AG04450 (cell line): ENCODE data around the gene ARNT2. TPM values are rescaled to one million over a fixed set of nuclear protein-coding genes. Genes with fewer than 3 reads are reported as not detected.

Experiments
- CTCF ChIA-PET: fragments of 300-600, 350-600 bp; formaldehyde crosslinking; extraction: SDS; loops from one replicate; lab custom pipeline; 2022; ENCODE audit warnings: antibody characterized with exemption, inconsistent platforms; lab: Charles Lee
- POLR2A ChIA-PET: fragments of 350-600 bp; formaldehyde crosslinking; extraction: SDS; loops from one replicate; lab custom pipeline; 2021; ENCODE audit warnings: antibody characterized with exemption, inconsistent platforms; lab: Yijun Ruan, JAX
- DNase-seq: peaks from one replicate; pipeline ENCODE4 v3.0.0-alpha.2; 2011; ENCODE audit warnings: low read depth, low spot score
- H3K27ac ChIP-seq: one replicate; pipeline ENCODE4 v1.5.1; 2012; ENCODE audit warnings: low read depth, low read length, control low read depth
- H3K27me3 ChIP-seq: one replicate; pipeline ENCODE4 v1.6.0; 2012; ENCODE audit warnings: low read length; ENCODE audit not compliant: control insufficient read depth, insufficient read depth
- H3K4me3 ChIP-seq: 2 replicates; pipeline ENCODE4 v1.5.1; 2011; ENCODE audit warnings: mild to moderate bottlenecking, low read depth, low read length, control low read depth
- H3K9me3 ChIP-seq: 2 replicates; pipeline ENCODE4 v1.5.1; 2012; ENCODE audit warnings: low read length; ENCODE audit not compliant: control insufficient read depth, insufficient read depth
- polyA plus RNA-seq: library from polyadenylated mRNA; depleted of rRNA; stranded (reverse); fragments of >200 nt; gene quantifications from 2 replicates; pipeline ENCODE4 v1.2.3, GENCODE V29; 2011
- TF ChIP-seq, protein P1 (sequence below): IDR thresholded peaks from 2 replicates; pipeline ENCODE4 v1.5.1; 2011; ENCODE audit warnings: low read depth, low read length, control low read depth, inconsistent platforms

ARNT2 gene
- polyA plus RNA-seq, 1 experiment, result 36.8 TPM

DNA sequence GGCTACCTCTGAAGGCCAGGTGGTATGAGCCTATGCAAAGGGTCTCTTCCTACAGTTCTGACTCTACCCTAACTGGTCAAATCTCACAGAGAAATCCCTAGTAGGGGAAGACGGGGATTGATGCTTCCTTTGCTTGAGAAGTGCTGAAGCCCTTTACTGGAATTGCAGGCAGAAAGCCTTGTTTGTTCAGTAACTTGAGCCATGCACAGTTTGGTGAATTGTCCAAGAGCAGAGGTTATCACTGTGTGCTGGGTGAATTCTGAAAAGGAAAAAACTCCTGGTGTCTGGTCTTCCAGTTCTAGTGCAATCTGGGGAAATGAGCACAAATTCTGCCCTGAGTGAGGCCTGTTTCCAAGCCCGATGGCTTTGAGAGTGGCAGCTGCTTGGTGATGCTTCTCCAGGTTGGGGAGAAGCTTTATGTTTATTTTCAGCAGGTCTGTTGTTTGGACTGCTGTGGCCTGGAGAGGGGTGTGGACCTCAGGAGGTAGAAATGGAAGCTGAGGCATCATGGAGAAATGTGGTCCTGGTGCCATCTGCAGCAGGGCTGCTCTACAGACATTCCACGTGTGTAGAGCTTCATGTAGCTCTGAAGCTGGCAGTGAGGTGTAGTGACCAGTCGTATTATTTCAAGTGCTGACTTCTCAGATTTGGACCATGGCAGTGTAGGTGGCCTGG is 60.9 kb downstream of the ARNT2 start:
- ChIA-PET CTCF (interaction anchor here (1.0 to 2.0 kb wide), 2 partner anchors 9 to 311 kb away, joined by 4 to 8 read pairs; no protein-coding TSS in a partner anchor), POLR2A (interaction anchor here (0.6 kb wide), 1 partner anchor 9 kb away, joined by 3 read pairs; no protein-coding TSS in a partner anchor)
- Histone ChIP-seq H3K27ac (no peak overlapping the region), H3K27me3 (no peaks in the 10 kb centered on the region), H3K4me3 (no peak overlapping the region), H3K9me3 (no peaks in the 10 kb centered on the region; the same call in 1 of the 2 replicates)
- TF ChIP-seq, protein P1, sequence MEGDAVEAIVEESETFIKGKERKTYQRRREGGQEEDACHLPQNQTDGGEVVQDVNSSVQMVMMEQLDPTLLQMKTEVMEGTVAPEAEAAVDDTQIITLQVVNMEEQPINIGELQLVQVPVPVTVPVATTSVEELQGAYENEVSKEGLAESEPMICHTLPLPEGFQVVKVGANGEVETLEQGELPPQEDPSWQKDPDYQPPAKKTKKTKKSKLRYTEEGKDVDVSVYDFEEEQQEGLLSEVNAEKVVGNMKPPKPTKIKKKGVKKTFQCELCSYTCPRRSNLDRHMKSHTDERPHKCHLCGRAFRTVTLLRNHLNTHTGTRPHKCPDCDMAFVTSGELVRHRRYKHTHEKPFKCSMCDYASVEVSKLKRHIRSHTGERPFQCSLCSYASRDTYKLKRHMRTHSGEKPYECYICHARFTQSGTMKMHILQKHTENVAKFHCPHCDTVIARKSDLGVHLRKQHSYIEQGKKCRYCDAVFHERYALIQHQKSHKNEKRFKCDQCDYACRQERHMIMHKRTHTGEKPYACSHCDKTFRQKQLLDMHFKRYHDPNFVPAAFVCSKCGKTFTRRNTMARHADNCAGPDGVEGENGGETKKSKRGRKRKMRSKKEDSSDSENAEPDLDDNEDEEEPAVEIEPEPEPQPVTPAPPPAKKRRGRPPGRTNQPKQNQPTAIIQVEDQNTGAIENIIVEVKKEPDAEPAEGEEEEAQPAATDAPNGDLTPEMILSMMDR, result no peak
- no peak for DNase-seq

DNA sequence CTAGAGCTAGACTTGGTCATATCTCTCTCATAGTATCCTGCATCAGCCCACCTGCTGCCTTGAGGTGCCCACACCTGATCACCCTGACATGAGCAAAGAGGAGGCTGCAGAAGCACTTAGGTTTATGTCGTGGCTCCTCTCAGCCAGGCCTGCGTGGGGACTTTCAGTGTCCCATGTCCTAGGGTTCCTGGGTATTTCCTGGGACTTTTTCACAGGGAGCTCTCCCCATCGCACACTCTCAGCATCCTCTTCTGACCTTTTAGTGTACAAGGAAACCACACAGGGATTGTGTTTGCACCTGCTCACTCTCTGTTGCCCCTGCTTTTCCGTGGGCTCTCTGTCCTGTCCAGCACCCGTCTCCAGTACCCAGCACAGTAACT is 61.4 kb downstream of the ARNT2 start:
- Histone ChIP-seq H3K27me3 (no peaks in the 10 kb centered on the region), H3K9me3 (no peaks in the 10 kb centered on the region; the same call in 1 of the 2 replicates), H3K4me3 (no peak overlapping the region), H3K27ac (no peak overlapping the region)
- TF ChIP-seq, protein P1, result no peak
- CTCF ChIA-PET, result interaction anchor here (1.0 to 2.0 kb wide), 3 partner anchors 9 to 310 kb away, joined by 3 to 8 read pairs (median 4); no protein-coding TSS in a partner anchor
- no peak for DNase-seq
- POLR2A ChIA-PET, result no interaction called here

DNA sequence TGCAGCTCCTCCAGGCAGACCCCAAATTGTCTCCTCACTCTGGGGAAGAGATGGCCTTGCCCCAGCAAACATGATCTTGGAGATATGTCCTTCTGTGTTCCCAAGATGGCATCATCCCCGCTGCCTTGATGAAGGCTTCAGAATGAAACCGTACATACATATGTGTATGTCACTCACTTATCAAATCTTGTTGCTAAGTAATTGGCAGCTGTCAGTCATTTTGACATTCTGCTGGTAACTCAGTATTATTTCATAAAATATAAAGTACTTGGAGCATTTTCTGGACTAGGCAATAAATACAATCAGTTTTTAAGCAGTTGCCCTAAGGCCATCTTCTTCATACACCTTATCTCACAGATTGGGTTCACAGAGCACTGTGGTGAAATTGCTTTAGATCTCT is 62.4 kb downstream of the ARNT2 start:
- no peak overlapping the region for H3K4me3 ChIP-seq
- H3K27me3 ChIP-seq, result no peaks in the 10 kb centered on the region
- TF ChIP-seq, protein P1, result no peak
- POLR2A ChIA-PET, result no interaction called here
- no peak for DNase-seq
- CTCF ChIA-PET, result interaction anchor here (1.0 to 2.0 kb wide), 3 partner anchors 8 to 101 kb away, joined by 3 to 8 read pairs (median 4); no protein-coding TSS in a partner anchor
- H3K9me3 ChIP-seq, result no peaks in the 10 kb centered on the region; the same call in 1 of the 2 replicates
- H3K27ac ChIP-seq, result no peak overlapping the region

DNA sequence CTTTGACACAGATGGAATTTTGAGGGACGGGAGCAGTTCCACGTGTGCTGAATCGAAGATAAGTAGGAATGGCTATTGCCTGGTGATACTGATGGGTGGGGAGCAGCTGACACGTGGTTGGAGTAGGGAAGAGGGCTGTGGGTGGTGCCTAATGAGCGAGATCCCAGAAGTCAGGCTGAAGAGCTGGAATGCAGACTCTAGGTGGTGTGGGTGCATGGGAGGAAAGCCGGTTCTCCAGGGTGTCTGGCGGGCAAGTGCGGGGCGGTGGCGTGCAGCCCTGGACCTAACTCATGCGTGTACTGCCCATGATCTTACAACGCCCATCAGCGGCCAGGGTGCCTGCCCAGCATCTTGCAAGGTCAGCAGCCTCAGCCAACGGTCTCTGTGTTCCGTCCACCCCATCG is 63.1 kb downstream of the ARNT2 start:
- CTCF ChIA-PET, result interaction anchor here (0.6 to 1.7 kb wide), 2 partner anchors 100 to 312 kb away, joined by 4 read pairs; partner anchors contain the start of gene CEMIP

More for the DNA sequence above, 63.1 kb downstream of the ARNT2 start:
- POLR2A ChIA-PET, result no interaction called here
- H3K27me3 ChIP-seq, result no peaks in the 10 kb centered on the region
- DNase-seq, result no peak
- no peak overlapping the region for H3K4me3 ChIP-seq
- TF ChIP-seq, protein P1, result no peak
- no peaks in the 10 kb centered on the region; the same call in 1 of the 2 replicates for H3K9me3 ChIP-seq
- H3K27ac ChIP-seq, result no peak overlapping the region
